Measurements from ENCODE around the gene TBX20.
"Not testable (repeated sequence)": the region's sequence is repeated elsewhere in the genome, so short reads cannot be mapped to it uniquely, and the experiment has no call there.

GRCh38 chr7:35204031-35204430, 49.9 kb downstream of the TBX20 start:
- not testable (repeated sequence) for TF ChIP-seq CTCF (IDR thresholded peaks at IDR 0.05); ZFX (IDR thresholded peaks at IDR 0.05; ENCODE audit: borderline replicate concordance)

Data from 22Rv1 (cell line).